Panc1 (cell line): ENCODE data around the gene IDUA.

Experiments
- TF ChIP-seq, protein P1 (sequence below): fragments of 450-650 bp; IDR thresholded peaks from 2 replicates; pipeline ENCODE4 v1.5.1; 2017; ENCODE audit warnings: mild to moderate bottlenecking
- TF ChIP-seq, protein P2 (sequence below), 2 experiments: IDR thresholded peaks; 2 replicates each; pipeline ENCODE4 v1.6.1; 2011 to 2012; ENCODE audit warnings: low read depth in 2 of 2, control low read depth in 1 of 2, low read length in 1 of 2, mild to moderate bottlenecking in 1 of 2, moderate library complexity in 1 of 2; ENCODE audit not compliant: insufficient read depth in 1 of 2

DNA sequence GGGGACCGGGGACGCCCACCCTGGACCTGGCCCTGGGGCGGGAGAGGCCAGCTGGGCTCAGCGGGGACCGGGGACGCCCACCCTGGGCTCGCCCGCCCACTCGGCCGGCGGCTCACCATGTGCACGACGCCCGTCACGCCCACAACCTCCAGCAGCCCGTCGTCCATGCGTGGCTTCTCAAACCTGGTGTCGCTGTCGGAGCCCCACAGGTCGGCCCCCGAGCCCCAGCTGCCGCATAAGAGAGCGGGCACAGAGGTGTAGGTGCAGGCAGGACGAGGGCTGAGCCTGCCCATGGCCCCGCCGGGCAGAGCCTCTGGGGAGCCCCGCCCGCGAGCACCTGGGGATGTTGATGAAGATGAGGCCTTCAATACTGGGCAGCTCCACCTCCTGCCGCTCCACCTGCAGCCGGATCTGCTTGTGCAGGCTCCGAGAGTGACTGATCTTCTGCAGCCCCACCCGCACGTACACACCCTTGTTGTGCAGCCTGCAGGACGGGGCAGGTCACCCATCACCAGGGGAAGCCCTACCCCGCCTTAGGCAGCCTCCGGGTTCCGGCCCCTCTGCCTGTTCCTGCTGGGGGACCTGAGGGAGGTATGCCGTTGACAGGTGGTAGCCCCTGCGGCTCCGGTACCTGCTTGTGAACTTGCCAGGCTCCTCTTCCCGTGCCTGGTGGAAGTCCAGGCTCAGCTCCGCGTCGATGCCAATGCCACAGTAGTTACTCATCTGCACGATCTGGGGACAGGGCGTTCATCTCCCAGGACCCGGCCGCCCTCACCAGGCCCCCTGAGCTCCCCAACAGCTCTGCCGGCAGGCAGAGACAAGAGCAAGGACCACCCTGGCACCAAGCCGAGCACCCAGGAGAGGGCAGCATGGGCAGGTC, 25.3 kb upstream of the IDUA start:
- TF ChIP-seq, protein P1, sequence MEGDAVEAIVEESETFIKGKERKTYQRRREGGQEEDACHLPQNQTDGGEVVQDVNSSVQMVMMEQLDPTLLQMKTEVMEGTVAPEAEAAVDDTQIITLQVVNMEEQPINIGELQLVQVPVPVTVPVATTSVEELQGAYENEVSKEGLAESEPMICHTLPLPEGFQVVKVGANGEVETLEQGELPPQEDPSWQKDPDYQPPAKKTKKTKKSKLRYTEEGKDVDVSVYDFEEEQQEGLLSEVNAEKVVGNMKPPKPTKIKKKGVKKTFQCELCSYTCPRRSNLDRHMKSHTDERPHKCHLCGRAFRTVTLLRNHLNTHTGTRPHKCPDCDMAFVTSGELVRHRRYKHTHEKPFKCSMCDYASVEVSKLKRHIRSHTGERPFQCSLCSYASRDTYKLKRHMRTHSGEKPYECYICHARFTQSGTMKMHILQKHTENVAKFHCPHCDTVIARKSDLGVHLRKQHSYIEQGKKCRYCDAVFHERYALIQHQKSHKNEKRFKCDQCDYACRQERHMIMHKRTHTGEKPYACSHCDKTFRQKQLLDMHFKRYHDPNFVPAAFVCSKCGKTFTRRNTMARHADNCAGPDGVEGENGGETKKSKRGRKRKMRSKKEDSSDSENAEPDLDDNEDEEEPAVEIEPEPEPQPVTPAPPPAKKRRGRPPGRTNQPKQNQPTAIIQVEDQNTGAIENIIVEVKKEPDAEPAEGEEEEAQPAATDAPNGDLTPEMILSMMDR = no peak
- TF ChIP-seq, protein P2, sequence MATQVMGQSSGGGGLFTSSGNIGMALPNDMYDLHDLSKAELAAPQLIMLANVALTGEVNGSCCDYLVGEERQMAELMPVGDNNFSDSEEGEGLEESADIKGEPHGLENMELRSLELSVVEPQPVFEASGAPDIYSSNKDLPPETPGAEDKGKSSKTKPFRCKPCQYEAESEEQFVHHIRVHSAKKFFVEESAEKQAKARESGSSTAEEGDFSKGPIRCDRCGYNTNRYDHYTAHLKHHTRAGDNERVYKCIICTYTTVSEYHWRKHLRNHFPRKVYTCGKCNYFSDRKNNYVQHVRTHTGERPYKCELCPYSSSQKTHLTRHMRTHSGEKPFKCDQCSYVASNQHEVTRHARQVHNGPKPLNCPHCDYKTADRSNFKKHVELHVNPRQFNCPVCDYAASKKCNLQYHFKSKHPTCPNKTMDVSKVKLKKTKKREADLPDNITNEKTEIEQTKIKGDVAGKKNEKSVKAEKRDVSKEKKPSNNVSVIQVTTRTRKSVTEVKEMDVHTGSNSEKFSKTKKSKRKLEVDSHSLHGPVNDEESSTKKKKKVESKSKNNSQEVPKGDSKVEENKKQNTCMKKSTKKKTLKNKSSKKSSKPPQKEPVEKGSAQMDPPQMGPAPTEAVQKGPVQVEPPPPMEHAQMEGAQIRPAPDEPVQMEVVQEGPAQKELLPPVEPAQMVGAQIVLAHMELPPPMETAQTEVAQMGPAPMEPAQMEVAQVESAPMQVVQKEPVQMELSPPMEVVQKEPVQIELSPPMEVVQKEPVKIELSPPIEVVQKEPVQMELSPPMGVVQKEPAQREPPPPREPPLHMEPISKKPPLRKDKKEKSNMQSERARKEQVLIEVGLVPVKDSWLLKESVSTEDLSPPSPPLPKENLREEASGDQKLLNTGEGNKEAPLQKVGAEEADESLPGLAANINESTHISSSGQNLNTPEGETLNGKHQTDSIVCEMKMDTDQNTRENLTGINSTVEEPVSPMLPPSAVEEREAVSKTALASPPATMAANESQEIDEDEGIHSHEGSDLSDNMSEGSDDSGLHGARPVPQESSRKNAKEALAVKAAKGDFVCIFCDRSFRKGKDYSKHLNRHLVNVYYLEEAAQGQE (IDR thresholded peaks at IDR 0.05; ENCODE audit: insufficient read depth in 1 of 2, low read depth in 2 of 2, low read length in 1 of 2) = no peak
